ENCODE results near the gene VILL. TPM values are rescaled to one million over a fixed set of nuclear protein-coding genes. Genes with fewer than 3 reads are reported as not detected.

Gene VILL
- total and polyA plus RNA-seq, 12 donors, result 1.2 to 6.4 (median 2.4) TPM

- intact Hi-C loops (cut with DNase I), result no loop called here
- 77 to 98% methylated on average over 7 of the region's 7 CpGs for WGBS, 2 donors
- no peak overlapping the region for H3K27ac ChIP-seq
- H3K36me3 ChIP-seq, result peaks cover 0 to 13% (median 0%) of the 10 kb centered on the region in 9 donors
- H3K9me3 ChIP-seq, result no peaks in the 10 kb centered on the region
- ATAC-seq (peak in 2 of 8 donors; percentile 9 to 18), DNase-seq (no peak)
- no peak for TF ChIP-seq CTCF (IDR thresholded peaks at IDR 0.05)
- H3K4me3 ChIP-seq, result no peak overlapping the region
- H3K27me3 ChIP-seq, result no peaks in the 10 kb centered on the region
- H3K4me1 ChIP-seq, result peaks cover 0 to 29% (median 12%) of the 10 kb centered on the region in 9 donors
These were observed 1.2 kb downstream of the VILL start for GRCh38 chr3:37991823-37992222.

GRCh38 chr3:37992271-37993066, 1.9 kb downstream of the VILL start:
- no peaks in the 10 kb centered on the region for H3K27me3 ChIP-seq
- intact Hi-C loops (cut with DNase I), result no loop called here
- 84 to 89% methylated on average over 9 of the region's 9 CpGs for WGBS, 2 donors
- H3K4me1 ChIP-seq, result peaks cover 0 to 35% (median 12%) of the 10 kb centered on the region in 9 donors
- peaks cover 0 to 15% (median 0%) of the 10 kb centered on the region in 9 donors for H3K36me3 ChIP-seq
- no peak overlapping the region for H3K27ac ChIP-seq
- no peaks in the 10 kb centered on the region for H3K9me3 ChIP-seq
- no peak overlapping the region for H3K4me3 ChIP-seq
- no peak for TF ChIP-seq CTCF (IDR thresholded peaks at IDR 0.05)
- no peak for ATAC-seq
- DNase-seq, result no peak

GRCh38 chr3:37993067-37993455, 2.5 kb downstream of the VILL start:
- H3K4me1 ChIP-seq, result peaks cover 0 to 40% (median 16%) of the 10 kb centered on the region in 9 donors
- no peaks in the 10 kb centered on the region for H3K27me3 ChIP-seq
- TF ChIP-seq CTCF (IDR thresholded peaks at IDR 0.05), result no peak
- no peak for DNase-seq
- ATAC-seq, result no peak
- 91 to 92% methylated on average over 8 of the region's 8 CpGs for WGBS, 2 donors
- peak overlapping the region in 3 of 10 donors; percentile 82 to 95 (median 86) for H3K27ac ChIP-seq
- H3K9me3 ChIP-seq, result no peaks in the 10 kb centered on the region
- H3K36me3 ChIP-seq, result peaks cover 0 to 15% (median 0%) of the 10 kb centered on the region in 9 donors
- peak overlapping the region in 1 of 10 donors; percentile 69 for H3K4me3 ChIP-seq
- intact Hi-C loops (cut with DNase I), result no loop called here

- DNase-seq (no peak), ATAC-seq (peak in 1 of 8 donors; percentile 1)
- no peak for TF ChIP-seq CTCF (IDR thresholded peaks at IDR 0.05)
- peaks cover 0 to 15% (median 0%) of the 10 kb centered on the region in 9 donors for H3K36me3 ChIP-seq
- WGBS, 2 donors, result 54 to 73% methylated on average over 6 of the region's 6 CpGs
- H3K9me3 ChIP-seq, result no peaks in the 10 kb centered on the region
- intact Hi-C loops (cut with DNase I), result no loop called here
- H3K27me3 ChIP-seq, result no peaks in the 10 kb centered on the region
- peaks cover 0 to 44% (median 19%) of the 10 kb centered on the region in 9 donors for H3K4me1 ChIP-seq
- H3K4me3 ChIP-seq, result peak overlapping the region in 9 of 10 donors; percentile 51 to 81 (median 63)
- H3K27ac ChIP-seq, result peak overlapping the region in 9 of 10 donors; percentile 54 to 95 (median 82)
These were observed 2.9 kb downstream of the VILL start for GRCh38 chr3:37993460-37993819.
